ENCODE measurements around the gene LHFPL2.

Gene LHFPL2

GRCh38 chr5:78501411-78502352 lies 146.9 kb downstream of the LHFPL2 start:
- no peak for DNase-seq (ENCODE audit: low spot score)

- DNase-seq (ENCODE audit: low spot score) = no peak
Observed at GRCh38 chr5:78500871-78501270, 147.7 kb downstream of the LHFPL2 start.

GRCh38 chr5:78500028-78500427 lies 148.5 kb downstream of the LHFPL2 start:
- no peak for DNase-seq (ENCODE audit: low spot score)

- DNase-seq (ENCODE audit: low spot score) = no peak
Observed at GRCh38 chr5:78499485-78499884, 149.1 kb downstream of the LHFPL2 start.

- no peak for DNase-seq (ENCODE audit: low spot score)
Observed at GRCh38 chr5:78497573-78498533, 150.7 kb downstream of the LHFPL2 start.

GRCh38 chr5:78496373-78496772 lies 152.2 kb downstream of the LHFPL2 start:
- no peak for DNase-seq (ENCODE audit: low spot score)

- no peak for DNase-seq (ENCODE audit: low spot score)
Observed at GRCh38 chr5:78495800-78496199, 152.8 kb downstream of the LHFPL2 start.

- no peak for DNase-seq (ENCODE audit: low spot score)
Observed at GRCh38 chr5:78492650-78493049, 155.9 kb downstream of the LHFPL2 start.

- no peak for DNase-seq (ENCODE audit: low spot score)
Observed at GRCh38 chr5:78492224-78492623, 156.3 kb downstream of the LHFPL2 start.

- no peak for DNase-seq (ENCODE audit: low spot score)
Observed at GRCh38 chr5:78490709-78491485, 157.7 kb downstream of the LHFPL2 start.

- no peak for DNase-seq (ENCODE audit: low spot score)
Observed at GRCh38 chr5:78487846-78488245, 160.7 kb downstream of the LHFPL2 start.

- no peak for DNase-seq (ENCODE audit: low spot score)
Observed at GRCh38 chr5:78486218-78486617, 162.4 kb downstream of the LHFPL2 start.

- DNase-seq (ENCODE audit: low spot score) = no peak
Observed at GRCh38 chr5:78483809-78484521, 164.6 kb downstream of the LHFPL2 start.

- no peak for DNase-seq (ENCODE audit: low spot score)
Observed at GRCh38 chr5:78482948-78483347, 165.6 kb downstream of the LHFPL2 start.

- no peak for DNase-seq (ENCODE audit: low spot score)
Observed at GRCh38 chr5:78476795-78477194, 171.8 kb downstream of the LHFPL2 start.

- DNase-seq (ENCODE audit: low spot score) = no peak
Observed at GRCh38 chr5:78475370-78475769, 173.2 kb downstream of the LHFPL2 start.

GRCh38 chr5:78473751-78474150 lies 174.8 kb downstream of the LHFPL2 start:
- DNase-seq (ENCODE audit: low spot score) = no peak

GRCh38 chr5:78472469-78473106 lies 176.0 kb downstream of the LHFPL2 start:
- no peak for DNase-seq (ENCODE audit: low spot score)

- no peak for DNase-seq (ENCODE audit: low spot score)
Observed at GRCh38 chr5:78471896-78472295, 176.7 kb downstream of the LHFPL2 start.

GRCh38 chr5:78467752-78468357 lies 180.7 kb downstream of the LHFPL2 start:
- DNase-seq (ENCODE audit: low spot score) = peak; percentile 30
